Subcutaneous preadipocyte (primary cell): ENCODE results near the gene SEMA4G. TPM values are rescaled to one million over a fixed set of nuclear protein-coding genes. Genes with fewer than 3 reads are reported as not detected.

Source experiments
- small RNA-seq: library from RNA; depleted of rRNA; stranded (forward); fragments of <200 nt; gene quantifications from one replicate; pipeline ENCODE3, GENCODE V24; 2012
- total RNA-seq: library from RNA; depleted of rRNA; stranded (reverse); fragments of >200 nt; gene quantifications from 2 replicates; pipeline ENCODE4 v1.2.3, GENCODE V29; 2012

The SEMA4G gene, protein sequence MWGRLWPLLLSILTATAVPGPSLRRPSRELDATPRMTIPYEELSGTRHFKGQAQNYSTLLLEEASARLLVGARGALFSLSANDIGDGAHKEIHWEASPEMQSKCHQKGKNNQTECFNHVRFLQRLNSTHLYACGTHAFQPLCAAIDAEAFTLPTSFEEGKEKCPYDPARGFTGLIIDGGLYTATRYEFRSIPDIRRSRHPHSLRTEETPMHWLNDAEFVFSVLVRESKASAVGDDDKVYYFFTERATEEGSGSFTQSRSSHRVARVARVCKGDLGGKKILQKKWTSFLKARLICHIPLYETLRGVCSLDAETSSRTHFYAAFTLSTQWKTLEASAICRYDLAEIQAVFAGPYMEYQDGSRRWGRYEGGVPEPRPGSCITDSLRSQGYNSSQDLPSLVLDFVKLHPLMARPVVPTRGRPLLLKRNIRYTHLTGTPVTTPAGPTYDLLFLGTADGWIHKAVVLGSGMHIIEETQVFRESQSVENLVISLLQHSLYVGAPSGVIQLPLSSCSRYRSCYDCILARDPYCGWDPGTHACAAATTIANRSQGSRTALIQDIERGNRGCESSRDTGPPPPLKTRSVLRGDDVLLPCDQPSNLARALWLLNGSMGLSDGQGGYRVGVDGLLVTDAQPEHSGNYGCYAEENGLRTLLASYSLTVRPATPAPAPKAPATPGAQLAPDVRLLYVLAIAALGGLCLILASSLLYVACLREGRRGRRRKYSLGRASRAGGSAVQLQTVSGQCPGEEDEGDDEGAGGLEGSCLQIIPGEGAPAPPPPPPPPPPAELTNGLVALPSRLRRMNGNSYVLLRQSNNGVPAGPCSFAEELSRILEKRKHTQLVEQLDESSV
- 0.59 and 1.1 TPM in 2 replicates for total RNA-seq

DNA sequence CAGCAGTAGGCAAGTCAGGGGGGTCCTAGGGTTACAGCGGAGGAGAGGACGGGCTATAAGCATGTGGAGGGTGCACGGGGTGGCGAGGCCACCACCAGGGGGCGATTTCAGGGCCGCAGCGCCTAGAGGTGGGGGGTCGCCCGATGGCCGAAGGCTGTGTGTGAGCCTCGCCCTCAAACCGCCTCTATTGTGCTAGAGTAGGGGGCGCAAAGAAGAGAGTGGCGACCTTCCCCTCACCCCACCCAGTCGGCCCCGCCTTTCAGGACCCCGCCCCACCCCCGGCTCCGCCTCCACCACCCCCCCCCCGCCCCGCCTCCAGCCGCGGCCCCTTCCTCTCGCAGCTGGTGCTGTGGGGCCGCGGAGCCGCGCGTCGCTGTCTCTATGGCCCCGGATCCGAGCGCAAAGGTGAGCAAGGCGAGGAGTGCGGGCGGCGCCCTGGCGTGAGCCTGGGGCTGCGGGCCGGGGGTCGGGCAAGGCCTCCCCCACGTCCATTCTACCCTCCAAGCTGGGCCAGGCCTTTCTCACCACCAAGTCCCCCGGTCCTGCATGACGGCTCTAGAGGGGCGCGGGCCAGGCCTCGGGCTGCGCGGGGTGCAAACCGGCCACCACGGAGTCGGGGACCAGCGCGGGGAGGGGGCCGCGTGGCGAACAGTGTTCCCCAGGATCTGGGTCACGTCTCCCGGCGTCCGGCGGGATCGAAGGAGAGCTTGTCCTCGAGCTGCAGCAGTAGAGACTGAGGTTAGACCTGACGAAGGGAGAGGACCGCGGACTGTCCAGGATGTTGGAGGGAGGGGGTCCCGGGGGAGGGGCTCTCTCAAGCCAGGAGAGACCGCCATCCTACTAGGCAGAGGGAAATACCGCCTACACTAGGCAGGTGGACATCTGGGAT, at the start of gene SEMA4G:
Gene SEMA4G, plus strand, starts transcription at position 318 of the 889 bp plus-strand sequence. CDS start 3,409 bp downstream, outside the sequence.

DNA sequence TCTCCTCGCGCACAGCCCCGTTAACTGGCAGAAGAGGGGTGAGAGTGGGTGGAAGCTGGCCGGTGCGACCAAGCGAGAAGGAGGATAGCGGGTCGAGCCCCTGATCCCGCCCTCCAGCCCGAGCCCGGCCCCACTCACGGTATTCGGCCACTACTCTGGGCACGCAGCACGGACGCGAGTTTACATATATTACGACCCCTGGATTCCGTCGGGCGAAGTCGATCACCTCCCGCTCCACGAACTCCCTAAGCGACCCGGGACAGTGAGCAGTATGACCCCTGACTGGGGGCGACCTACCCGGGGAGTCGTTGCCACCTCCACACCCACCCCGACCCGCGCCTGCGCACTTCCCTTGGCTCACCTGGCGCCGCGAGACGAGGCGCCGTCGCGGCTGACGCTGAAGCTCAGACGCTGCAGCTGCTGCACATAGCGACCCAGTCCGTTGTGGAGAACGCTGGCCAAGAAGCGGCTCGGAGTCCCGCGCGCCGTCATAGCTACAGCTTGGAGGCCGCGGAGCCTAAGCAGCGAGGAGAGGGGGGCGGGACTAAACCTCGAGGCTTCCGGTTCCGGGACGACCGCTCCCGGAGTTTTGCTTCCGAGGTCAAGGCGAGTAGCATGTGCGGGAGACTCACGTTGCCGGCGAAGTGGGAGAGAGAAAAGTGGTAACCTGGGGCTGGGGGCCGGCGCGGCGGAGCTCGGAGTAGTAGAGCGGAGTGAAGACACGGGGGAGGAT, 17.8 kb downstream of the SEMA4G start, which contains the start of the genes MRPL43 and TWNK:
Gene MRPL43, minus strand, starts transcription at position 546 of the 733 bp plus-strand sequence. Its CDS starts 54 bp downstream, at position 492.
Gene TWNK, plus strand, starts transcription at position 592 of the 733 bp plus-strand sequence. CDS start 668 bp downstream, outside the sequence.

DNA sequence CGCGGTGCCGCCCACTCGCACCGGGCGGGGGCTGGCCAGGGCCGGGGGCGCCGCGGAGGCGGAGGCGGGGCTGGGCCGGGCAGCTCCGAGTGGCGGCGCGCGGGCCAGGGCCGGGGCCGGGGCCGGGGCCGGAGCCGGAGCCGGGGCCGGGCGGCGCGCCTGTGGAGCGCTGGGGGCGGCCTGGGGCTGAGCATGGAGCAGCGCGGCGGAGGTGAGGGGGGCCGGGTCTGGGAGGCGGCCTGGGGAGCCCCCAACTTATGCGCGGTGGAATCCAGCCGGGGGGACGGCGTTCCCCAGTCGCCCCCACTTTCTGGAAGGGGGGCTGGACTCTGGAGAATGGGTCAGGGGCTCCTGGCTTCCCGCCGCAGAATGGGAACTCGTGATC, 30.4 kb downstream of the SEMA4G start, which contains the start of gene LZTS2:
Gene LZTS2, plus strand, starts transcription at position 67 of the 385 bp plus-strand sequence. CDS start 2,731 bp downstream, outside the sequence.

Small RNAs within 50 kb of the gene (small RNA-seq; reads per million reads assigned to genes)
- gene MIR608: not detected

Other genes with a start within 250 kb of the SEMA4G start
- not detected in 2 replicates for gene PAX2, start 223.9 kb upstream of the SEMA4G start, total RNA-seq
- 30.9 and 52.0 TPM in 2 replicates for gene SLF2, start 56.5 kb upstream of the SEMA4G start, total RNA-seq
- 58.5 and 66.1 TPM in 2 replicates for gene MRPL43, start 18.0 kb downstream of the SEMA4G start, total RNA-seq
- gene TWNK, start 18.0 kb downstream of the SEMA4G start, total RNA-seq: 5.5 and 7.6 TPM in 2 replicates
- 89.3 and 94.1 TPM in 2 replicates for gene LZTS2, start 30.3 kb downstream of the SEMA4G start, total RNA-seq
- 0.37 and 0.98 TPM in 2 replicates for gene PDZD7, start 61.6 kb downstream of the SEMA4G start, total RNA-seq
- 108 and 110 TPM in 2 replicates for gene SFXN3, start 61.7 kb downstream of the SEMA4G start, total RNA-seq
- 4.8 and 11.9 TPM in 2 replicates for gene KAZALD1, start 92.5 kb downstream of the SEMA4G start, total RNA-seq
- not detected in 2 replicates for gene TLX1, start 161.8 kb downstream of the SEMA4G start, total RNA-seq